Measurements from ENCODE around the gene CYP19A1. TPM values are rescaled to one million over a fixed set of nuclear protein-coding genes. Genes with fewer than 3 reads are reported as not detected.

CYP19A1 gene
- total RNA-seq, result 1 to 10 TPM; 1.1 to 1.4 TPM
- polyA plus RNA-seq (ENCODE audit: insufficient read length in 2 of 2), result under 1 TPM; 0.29 to 0.59 TPM
- long read RNA-seq, donor 1, result 0 reads
- long read RNA-seq, donor 2, result 0 reads
- long read RNA-seq, donor 3, result 0 reads
- long read RNA-seq, donor 4, result 0 reads

DNA sequence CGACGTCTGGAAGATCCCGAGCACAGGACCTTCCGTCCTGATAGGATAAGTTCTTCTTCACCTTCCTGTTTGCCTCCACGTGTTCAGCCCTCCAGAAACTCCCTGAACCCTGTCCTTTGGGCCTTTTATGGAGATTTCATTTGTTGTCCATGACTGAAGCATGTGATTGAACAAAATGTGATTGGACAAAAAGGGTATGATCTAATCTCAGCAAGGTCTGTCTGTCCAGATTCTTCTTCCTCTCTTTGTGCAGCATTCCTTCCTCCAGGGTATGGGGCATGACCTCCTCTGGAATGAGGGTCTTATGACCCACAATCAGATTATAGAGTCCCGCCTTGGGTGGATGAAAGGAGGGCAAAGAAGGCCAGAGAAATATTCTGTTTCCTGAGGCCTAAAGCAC is at the start of gene CYP19A1:
Gene CYP19A1 (minus strand): TSS at position 101 of the 400 bp plus-strand sequence. CDS start 95,684 bp downstream, outside the sequence.
- no peak for DNase-seq (ENCODE audit: low read depth in 4 of 6, low spot score in 6 of 6)
- peaks cover 15% of the 10 kb centered on the region for H3K4me1 ChIP-seq (ENCODE audit: control insufficient read depth, insufficient read depth, low read length)
- H3K27ac ChIP-seq (ENCODE audit: low read depth, low read length), result no peak within 1 kb of the TSS
- H3K9me3 ChIP-seq (ENCODE audit: control insufficient read depth, insufficient read depth, low read length), result no peaks in the 10 kb centered on the region
- peaks cover 22% of the 10 kb centered on the region for H3K27me3 ChIP-seq (ENCODE audit: control insufficient read depth, insufficient read depth, low read length)
- no peaks in the 10 kb centered on the region for H3K36me3 ChIP-seq (ENCODE audit: control insufficient read depth, insufficient read depth, low read length)
- H3K4me3 ChIP-seq (ENCODE audit: low read depth, low read length), result no peak within 1 kb of the TSS
- WGBS (ENCODE audit: insufficient coverage), result 80% methylated on average over 4 of the region's 6 CpGs

DNA sequence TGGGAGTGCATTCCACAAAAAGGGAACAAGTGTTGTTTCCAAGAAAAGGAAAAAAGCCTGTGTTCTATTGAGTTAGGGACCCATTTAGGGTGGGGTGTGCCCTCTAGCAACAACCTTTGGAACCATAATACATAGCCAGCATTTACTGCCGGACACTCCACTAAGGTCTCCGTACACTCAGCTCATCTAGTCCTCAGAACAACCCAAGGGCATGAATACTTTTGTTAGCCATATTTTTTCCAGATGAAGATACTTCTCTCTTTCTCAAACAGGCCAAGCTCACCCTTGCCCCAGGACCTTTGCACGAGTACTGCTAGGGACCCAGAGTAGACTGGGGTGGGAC is 49.3 kb upstream of the CYP19A1 start:
- Histone ChIP-seq H3K36me3 (ENCODE audit: control insufficient read depth, insufficient read depth, low read length) (no peaks in the 10 kb centered on the region), H3K4me1 (ENCODE audit: control insufficient read depth, insufficient read depth, low read length) (peaks cover 8% of the 10 kb centered on the region), H3K9me3 (ENCODE audit: control insufficient read depth, insufficient read depth, low read length) (no peaks in the 10 kb centered on the region), H3K27me3 (ENCODE audit: control insufficient read depth, insufficient read depth, low read length) (no peaks in the 10 kb centered on the region), H3K27ac (ENCODE audit: low read depth, low read length) (no peak overlapping the region), H3K4me3 (ENCODE audit: low read depth, low read length) (no peak overlapping the region)
- 100% methylated on average over 3 of the region's 3 CpGs for WGBS (ENCODE audit: insufficient coverage)
- DNase-seq (ENCODE audit: low read depth in 4 of 6, low spot score in 6 of 6), result no peak

DNA sequence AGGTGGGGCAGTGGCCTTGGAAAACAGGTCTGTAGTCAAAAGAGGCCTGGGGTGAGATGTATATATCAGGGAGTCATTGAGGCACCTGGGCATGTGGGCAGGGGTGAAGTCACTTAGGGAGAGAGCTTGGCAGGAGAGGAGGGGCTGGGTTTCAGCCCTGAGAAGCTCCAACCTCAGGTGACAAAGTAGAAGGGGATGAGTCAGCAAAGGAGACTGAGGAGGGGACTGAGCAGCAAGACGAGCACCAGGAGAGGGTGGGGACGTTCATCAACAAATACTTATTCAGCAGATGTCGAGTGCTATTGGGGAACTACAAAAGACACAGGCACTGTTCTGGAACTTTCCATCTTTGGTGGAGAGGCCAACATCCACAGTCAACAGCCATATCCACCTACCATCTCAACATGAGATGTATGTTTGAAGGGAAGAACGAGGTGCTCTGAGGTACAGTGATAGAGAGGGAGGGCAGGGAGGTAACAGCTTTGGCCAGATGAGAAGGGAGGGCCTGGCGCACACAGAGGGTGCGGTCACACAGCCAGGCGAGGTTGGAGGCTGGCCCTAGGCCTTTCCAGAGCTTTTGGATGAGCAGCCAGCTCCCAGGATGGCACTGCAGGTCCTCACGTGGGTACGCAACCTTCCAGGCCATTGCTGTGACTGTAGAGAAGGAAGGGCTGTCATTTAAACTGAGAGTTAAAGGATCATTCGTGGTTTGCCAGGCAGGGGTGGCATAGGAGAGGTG is 48.7 kb upstream of the CYP19A1 start:
- DNase-seq (ENCODE audit: low read depth in 4 of 6, low spot score in 6 of 6), result no peak
- no peak overlapping the region for H3K4me3 ChIP-seq (ENCODE audit: low read depth, low read length)
- H3K27ac ChIP-seq (ENCODE audit: low read depth, low read length), result no peak overlapping the region
- no peaks in the 10 kb centered on the region for H3K36me3 ChIP-seq (ENCODE audit: control insufficient read depth, insufficient read depth, low read length)
- H3K4me1 ChIP-seq (ENCODE audit: control insufficient read depth, insufficient read depth, low read length), result peaks cover 8% of the 10 kb centered on the region
- no peaks in the 10 kb centered on the region for H3K27me3 ChIP-seq (ENCODE audit: control insufficient read depth, insufficient read depth, low read length)
- 93% methylated on average over 6 of the region's 10 CpGs for WGBS (ENCODE audit: insufficient coverage)
- H3K9me3 ChIP-seq (ENCODE audit: control insufficient read depth, insufficient read depth, low read length), result no peaks in the 10 kb centered on the region

DNA sequence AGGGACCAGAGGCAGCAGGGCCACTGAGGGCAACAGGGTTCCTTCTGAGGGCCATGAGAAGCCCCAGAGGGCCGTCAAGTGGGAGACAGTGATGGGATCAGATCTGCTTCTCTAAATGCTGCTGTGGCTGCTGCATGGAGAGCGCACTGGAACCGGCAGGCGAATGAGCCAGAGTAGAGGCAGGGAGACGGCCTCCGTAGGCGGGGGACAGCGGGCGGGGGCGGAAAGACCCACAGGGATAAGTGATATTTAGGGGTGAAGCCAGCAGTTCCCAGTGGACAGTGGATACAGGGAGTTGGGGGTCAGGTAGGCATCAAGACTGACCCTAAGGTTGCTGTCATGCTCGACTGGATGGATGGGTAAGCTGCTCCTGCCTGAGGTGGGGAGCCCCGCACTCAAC is 48.1 kb upstream of the CYP19A1 start:
- WGBS (ENCODE audit: insufficient coverage), result 91% methylated on average over 12 of the region's 12 CpGs
- no peak for DNase-seq (ENCODE audit: low read depth in 4 of 6, low spot score in 6 of 6)
- H3K9me3 ChIP-seq (ENCODE audit: control insufficient read depth, insufficient read depth, low read length), result no peaks in the 10 kb centered on the region
- no peaks in the 10 kb centered on the region for H3K36me3 ChIP-seq (ENCODE audit: control insufficient read depth, insufficient read depth, low read length)
- peaks cover 6% of the 10 kb centered on the region for H3K4me1 ChIP-seq (ENCODE audit: control insufficient read depth, insufficient read depth, low read length)
- no peaks in the 10 kb centered on the region for H3K27me3 ChIP-seq (ENCODE audit: control insufficient read depth, insufficient read depth, low read length)
- H3K27ac ChIP-seq (ENCODE audit: low read depth, low read length), result no peak overlapping the region
- H3K4me3 ChIP-seq (ENCODE audit: low read depth, low read length), result no peak overlapping the region

DNA sequence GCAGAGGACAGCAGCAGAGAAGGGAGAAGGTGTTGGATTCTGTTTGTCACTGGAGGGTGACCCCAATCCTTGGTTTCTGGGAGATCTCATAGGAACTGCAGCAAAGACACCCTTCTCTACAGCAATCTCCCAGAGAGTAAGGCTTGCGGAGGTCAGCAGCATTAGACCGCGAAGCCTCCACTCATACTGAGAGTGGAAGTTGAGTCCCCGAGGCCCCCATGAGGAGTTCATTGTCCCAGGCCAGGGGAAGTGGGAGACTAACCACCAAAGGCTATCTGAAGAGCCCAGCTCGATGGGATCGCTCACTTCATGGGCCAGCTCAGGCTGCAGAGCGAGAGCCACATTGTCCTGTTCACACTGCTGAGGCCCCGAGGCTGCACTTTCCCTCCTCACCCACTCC is 47.6 kb upstream of the CYP19A1 start:
- DNase-seq (ENCODE audit: low read depth in 4 of 6, low spot score in 6 of 6), result no peak
- peaks cover 5% of the 10 kb centered on the region for H3K4me1 ChIP-seq (ENCODE audit: control insufficient read depth, insufficient read depth, low read length)
- H3K27ac ChIP-seq (ENCODE audit: low read depth, low read length), result no peak overlapping the region
- H3K36me3 ChIP-seq (ENCODE audit: control insufficient read depth, insufficient read depth, low read length), result no peaks in the 10 kb centered on the region
- WGBS (ENCODE audit: insufficient coverage), result 77% methylated on average over 7 of the region's 8 CpGs
- H3K9me3 ChIP-seq (ENCODE audit: control insufficient read depth, insufficient read depth, low read length), result no peaks in the 10 kb centered on the region
- no peaks in the 10 kb centered on the region for H3K27me3 ChIP-seq (ENCODE audit: control insufficient read depth, insufficient read depth, low read length)
- no peak overlapping the region for H3K4me3 ChIP-seq (ENCODE audit: low read depth, low read length)

DNA sequence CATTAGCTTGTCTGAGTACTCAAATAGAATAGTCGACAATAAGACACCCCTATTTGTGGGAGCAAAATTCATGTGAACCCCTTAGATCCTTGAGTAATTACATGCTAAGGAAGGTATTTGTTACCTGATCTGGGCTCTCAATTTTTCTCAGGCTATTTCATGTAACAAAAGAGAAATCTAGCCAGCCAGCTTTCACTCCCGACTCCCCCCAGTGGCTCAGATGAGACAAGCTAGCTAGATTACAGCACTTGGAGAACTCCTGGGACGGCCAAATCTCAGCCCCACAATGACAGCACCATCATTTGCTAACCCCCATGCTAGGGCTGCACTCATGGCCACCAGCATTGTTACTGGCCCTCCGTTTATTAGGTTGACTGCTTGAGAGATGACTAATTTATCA is 44.4 kb upstream of the CYP19A1 start:
- no peak overlapping the region for H3K27ac ChIP-seq (ENCODE audit: low read depth, low read length)
- no peak overlapping the region for H3K4me3 ChIP-seq (ENCODE audit: low read depth, low read length)
- no peaks in the 10 kb centered on the region for H3K9me3 ChIP-seq (ENCODE audit: control insufficient read depth, insufficient read depth, low read length)
- no peaks in the 10 kb centered on the region for H3K27me3 ChIP-seq (ENCODE audit: control insufficient read depth, insufficient read depth, low read length)
- no peaks in the 10 kb centered on the region for H3K36me3 ChIP-seq (ENCODE audit: control insufficient read depth, insufficient read depth, low read length)
- WGBS (ENCODE audit: insufficient coverage), result 14% methylated on average over 3 of the region's 4 CpGs
- DNase-seq (ENCODE audit: low read depth in 4 of 6, low spot score in 6 of 6), result peak in 5 of 6 donors; percentile 26 to 89 (median 48)
- peaks cover 5% of the 10 kb centered on the region for H3K4me1 ChIP-seq (ENCODE audit: control insufficient read depth, insufficient read depth, low read length)

DNA sequence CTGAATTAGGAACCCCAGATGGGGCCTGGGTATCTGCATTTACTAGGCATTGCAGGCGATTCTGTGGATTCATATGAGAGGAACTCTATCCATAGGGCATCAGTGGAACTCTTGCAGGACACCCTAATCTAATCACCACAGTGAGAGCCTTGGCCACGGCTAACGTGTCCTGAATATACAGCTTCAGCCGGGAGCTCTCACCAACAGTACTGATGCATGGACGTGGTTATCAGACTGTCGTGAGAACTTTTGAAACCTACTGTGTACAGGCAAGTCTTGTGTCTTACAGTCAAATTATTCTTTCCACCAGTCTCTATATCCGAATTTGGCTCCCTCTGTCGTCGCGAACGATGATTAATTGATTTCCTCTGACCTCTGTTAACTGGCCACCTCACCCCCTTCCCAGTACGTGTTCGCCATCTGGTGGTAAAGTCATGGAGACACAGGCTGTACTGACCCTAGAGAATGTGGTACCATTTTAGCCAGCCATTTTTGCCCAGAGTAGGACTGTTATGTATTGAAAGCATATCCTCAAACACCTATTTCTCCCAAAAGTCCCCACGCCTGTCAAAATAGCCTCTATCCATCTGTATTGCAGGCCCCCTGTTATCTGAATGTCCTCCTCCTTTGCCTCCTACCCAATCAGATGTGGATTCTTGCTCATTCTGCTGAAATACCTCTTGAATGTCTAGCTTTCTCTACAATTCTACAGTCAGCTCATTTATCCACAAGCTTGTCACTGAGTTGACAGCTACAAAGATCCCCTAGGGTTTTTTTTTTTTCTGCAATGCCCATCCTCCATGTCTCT is 42.8 kb upstream of the CYP19A1 start:
- no peaks in the 10 kb centered on the region for H3K9me3 ChIP-seq (ENCODE audit: control insufficient read depth, insufficient read depth, low read length)
- DNase-seq (ENCODE audit: low read depth in 4 of 6, low spot score in 6 of 6), result peak in 4 of 6 donors; percentile 28 to 79 (median 54)
- H3K27ac ChIP-seq (ENCODE audit: low read depth, low read length), result no peak overlapping the region
- 38% methylated on average over 12 of the region's 14 CpGs for WGBS (ENCODE audit: insufficient coverage)
- no peaks in the 10 kb centered on the region for H3K4me1 ChIP-seq (ENCODE audit: control insufficient read depth, insufficient read depth, low read length)
- H3K4me3 ChIP-seq (ENCODE audit: low read depth, low read length), result no peak overlapping the region
- H3K27me3 ChIP-seq (ENCODE audit: control insufficient read depth, insufficient read depth, low read length), result no peaks in the 10 kb centered on the region
- H3K36me3 ChIP-seq (ENCODE audit: control insufficient read depth, insufficient read depth, low read length), result no peaks in the 10 kb centered on the region

DNA sequence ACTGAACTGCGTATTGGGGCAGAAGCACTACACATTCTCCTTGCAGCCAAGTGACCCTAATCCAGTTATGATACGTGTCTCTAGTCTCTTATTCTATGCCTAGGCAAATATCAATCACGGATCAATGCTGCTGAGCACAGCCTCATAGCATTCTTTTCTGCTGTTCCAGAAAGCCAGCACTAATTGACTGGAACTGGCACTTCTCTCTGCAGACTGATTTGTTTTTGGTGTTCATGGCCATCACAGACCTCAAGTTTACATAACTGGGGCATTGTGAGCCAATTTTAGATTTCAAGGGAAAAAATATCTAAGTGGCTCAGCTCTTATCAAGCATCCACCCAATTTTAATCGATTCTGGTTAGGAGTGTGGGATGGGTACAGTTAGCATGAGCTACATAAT is 41.0 kb upstream of the CYP19A1 start:
- H3K27me3 ChIP-seq (ENCODE audit: control insufficient read depth, insufficient read depth, low read length), result no peaks in the 10 kb centered on the region
- no peaks in the 10 kb centered on the region for H3K4me1 ChIP-seq (ENCODE audit: control insufficient read depth, insufficient read depth, low read length)
- H3K4me3 ChIP-seq (ENCODE audit: low read depth, low read length), result no peak overlapping the region
- 97% methylated on average over 3 of the region's 4 CpGs for WGBS (ENCODE audit: insufficient coverage)
- no peak overlapping the region for H3K27ac ChIP-seq (ENCODE audit: low read depth, low read length)
- no peaks in the 10 kb centered on the region for H3K36me3 ChIP-seq (ENCODE audit: control insufficient read depth, insufficient read depth, low read length)
- no peaks in the 10 kb centered on the region for H3K9me3 ChIP-seq (ENCODE audit: control insufficient read depth, insufficient read depth, low read length)
- no peak for DNase-seq (ENCODE audit: low read depth in 4 of 6, low spot score in 6 of 6)

DNA sequence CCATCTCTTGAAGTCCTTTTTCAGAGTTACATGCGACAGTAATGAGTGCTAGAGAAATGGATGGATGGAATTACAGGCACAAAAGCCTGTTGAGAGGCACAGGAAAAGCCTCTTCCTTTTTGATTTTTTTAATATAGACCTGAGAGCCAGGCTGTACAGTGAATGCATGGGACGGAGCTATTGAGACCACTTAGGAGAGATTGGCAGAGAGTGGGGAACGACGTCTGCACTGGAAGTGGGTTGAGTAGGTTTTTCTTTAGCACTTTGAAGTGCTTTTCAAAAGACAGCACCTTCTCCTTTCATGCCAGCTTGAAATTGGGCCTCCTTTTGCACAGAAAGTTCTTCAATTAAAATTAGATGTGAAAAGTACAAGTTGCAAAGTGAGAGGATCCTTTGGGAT is 40.0 kb upstream of the CYP19A1 start:
- no peak overlapping the region for H3K27ac ChIP-seq (ENCODE audit: low read depth, low read length)
- H3K36me3 ChIP-seq (ENCODE audit: control insufficient read depth, insufficient read depth, low read length), result no peaks in the 10 kb centered on the region
- WGBS (ENCODE audit: insufficient coverage), result 87% methylated on average over 4 of the region's 4 CpGs
- no peaks in the 10 kb centered on the region for H3K4me1 ChIP-seq (ENCODE audit: control insufficient read depth, insufficient read depth, low read length)
- no peak overlapping the region for H3K4me3 ChIP-seq (ENCODE audit: low read depth, low read length)
- no peak for DNase-seq (ENCODE audit: low read depth in 4 of 6, low spot score in 6 of 6)
- no peaks in the 10 kb centered on the region for H3K27me3 ChIP-seq (ENCODE audit: control insufficient read depth, insufficient read depth, low read length)
- no peaks in the 10 kb centered on the region for H3K9me3 ChIP-seq (ENCODE audit: control insufficient read depth, insufficient read depth, low read length)

Data from spinal cord (tissue), 10 donors.